Endothelial cell (in vitro differentiated cells): ENCODE data around the gene PARVB. TPM values are rescaled to one million over a fixed set of nuclear protein-coding genes. Genes with fewer than 3 reads are reported as not detected.

Experiments
- DNase-seq: peaks from one replicate; pipeline ENCODE4 v3.0.0; 2021; ENCODE audit warnings: low spot score
- H3K27ac Mint-ChIP-seq: one replicate; pipeline ENCODE4 v1.8.0; 2021; ENCODE audit warnings: mixed read lengths, inconsistent platforms; ENCODE audit not compliant: unreplicated experiment
- H3K27me3 Mint-ChIP-seq: one replicate; pipeline ENCODE4 v1.8.0; 2021; ENCODE audit warnings: mild to moderate bottlenecking, moderate library complexity, mixed read lengths, inconsistent platforms; ENCODE audit not compliant: unreplicated experiment
- H3K36me3 Mint-ChIP-seq: one replicate; pipeline ENCODE4 v1.8.0; 2021; ENCODE audit warnings: mild to moderate bottlenecking, low read depth, mixed read lengths, inconsistent platforms; ENCODE audit not compliant: unreplicated experiment
- H3K4me1 Mint-ChIP-seq: one replicate; pipeline ENCODE4 v1.8.0; 2021; ENCODE audit warnings: mild to moderate bottlenecking, mixed read lengths, inconsistent platforms; ENCODE audit not compliant: unreplicated experiment
- H3K4me3 Mint-ChIP-seq: one replicate; pipeline ENCODE4 v1.8.0; 2021; ENCODE audit warnings: mild to moderate bottlenecking, mixed read lengths, inconsistent platforms; ENCODE audit not compliant: unreplicated experiment
- H3K9me3 Mint-ChIP-seq: one replicate; pipeline ENCODE4 v1.8.0; 2021; ENCODE audit warnings: mixed read lengths, inconsistent platforms; ENCODE audit not compliant: unreplicated experiment
- total RNA-seq: library from RNA; stranded (reverse); fragmentation: NEBNext Ultra II Directional; extraction: Animal tissue kit (Norgen Biotek cat#: 25700); gene quantifications from one replicate; pipeline ENCODE4 v1.2.1, GENCODE V29; 2021; ENCODE audit not compliant: unreplicated experiment
- TF ChIP-seq, protein P1 (sequence below): fragments of 200-600 bp; sonication (generic); IDR thresholded peaks from one replicate; pipeline ENCODE4 v1.5.0; 2021; ENCODE audit warnings: antibody characterized with exemption; ENCODE audit not compliant: unreplicated experiment

PARVB gene
- total RNA-seq, 1 donor from 2014 or later = 105 TPM

DNA sequence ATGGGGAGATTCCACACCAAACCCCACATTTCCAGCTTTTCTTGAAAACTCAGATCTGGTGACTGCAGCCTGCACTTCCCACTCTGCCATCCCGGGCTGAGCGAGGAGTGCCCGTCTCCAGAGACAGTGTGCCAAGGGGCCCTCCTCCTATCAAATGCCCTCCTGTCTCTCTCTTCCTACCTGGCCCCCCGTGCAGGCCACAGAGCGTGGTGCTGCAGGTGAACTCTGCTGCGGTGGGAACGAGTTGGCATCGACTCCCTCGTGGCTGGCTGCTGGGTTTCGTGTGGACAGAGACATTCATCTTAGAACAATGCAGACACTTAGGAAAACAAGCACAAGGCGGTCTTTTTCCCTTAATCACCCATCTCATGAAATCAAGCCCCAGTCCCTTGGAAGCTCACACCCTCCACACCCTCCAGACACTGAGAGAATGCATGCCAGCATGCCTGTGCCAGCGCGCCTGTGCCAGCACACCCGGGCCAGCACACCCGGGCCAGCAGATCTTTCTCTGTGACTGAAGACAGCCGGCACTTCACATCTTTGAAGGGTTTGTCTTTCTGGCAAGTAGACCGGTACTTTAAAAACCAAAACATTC is 65.0 kb downstream of the PARVB start:
- Mint-ChIP-seq H3K4me1 (peaks cover 3% of the 10 kb centered on the region), H3K36me3 (peaks cover 8% of the 10 kb centered on the region), H3K9me3 (no peaks in the 10 kb centered on the region), H3K4me3 (no peak overlapping the region), H3K27me3 (peaks cover 2% of the 10 kb centered on the region), H3K27ac (no peak overlapping the region)
- no peak for DNase-seq
- TF ChIP-seq, protein P1, sequence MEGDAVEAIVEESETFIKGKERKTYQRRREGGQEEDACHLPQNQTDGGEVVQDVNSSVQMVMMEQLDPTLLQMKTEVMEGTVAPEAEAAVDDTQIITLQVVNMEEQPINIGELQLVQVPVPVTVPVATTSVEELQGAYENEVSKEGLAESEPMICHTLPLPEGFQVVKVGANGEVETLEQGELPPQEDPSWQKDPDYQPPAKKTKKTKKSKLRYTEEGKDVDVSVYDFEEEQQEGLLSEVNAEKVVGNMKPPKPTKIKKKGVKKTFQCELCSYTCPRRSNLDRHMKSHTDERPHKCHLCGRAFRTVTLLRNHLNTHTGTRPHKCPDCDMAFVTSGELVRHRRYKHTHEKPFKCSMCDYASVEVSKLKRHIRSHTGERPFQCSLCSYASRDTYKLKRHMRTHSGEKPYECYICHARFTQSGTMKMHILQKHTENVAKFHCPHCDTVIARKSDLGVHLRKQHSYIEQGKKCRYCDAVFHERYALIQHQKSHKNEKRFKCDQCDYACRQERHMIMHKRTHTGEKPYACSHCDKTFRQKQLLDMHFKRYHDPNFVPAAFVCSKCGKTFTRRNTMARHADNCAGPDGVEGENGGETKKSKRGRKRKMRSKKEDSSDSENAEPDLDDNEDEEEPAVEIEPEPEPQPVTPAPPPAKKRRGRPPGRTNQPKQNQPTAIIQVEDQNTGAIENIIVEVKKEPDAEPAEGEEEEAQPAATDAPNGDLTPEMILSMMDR = no peak

DNA sequence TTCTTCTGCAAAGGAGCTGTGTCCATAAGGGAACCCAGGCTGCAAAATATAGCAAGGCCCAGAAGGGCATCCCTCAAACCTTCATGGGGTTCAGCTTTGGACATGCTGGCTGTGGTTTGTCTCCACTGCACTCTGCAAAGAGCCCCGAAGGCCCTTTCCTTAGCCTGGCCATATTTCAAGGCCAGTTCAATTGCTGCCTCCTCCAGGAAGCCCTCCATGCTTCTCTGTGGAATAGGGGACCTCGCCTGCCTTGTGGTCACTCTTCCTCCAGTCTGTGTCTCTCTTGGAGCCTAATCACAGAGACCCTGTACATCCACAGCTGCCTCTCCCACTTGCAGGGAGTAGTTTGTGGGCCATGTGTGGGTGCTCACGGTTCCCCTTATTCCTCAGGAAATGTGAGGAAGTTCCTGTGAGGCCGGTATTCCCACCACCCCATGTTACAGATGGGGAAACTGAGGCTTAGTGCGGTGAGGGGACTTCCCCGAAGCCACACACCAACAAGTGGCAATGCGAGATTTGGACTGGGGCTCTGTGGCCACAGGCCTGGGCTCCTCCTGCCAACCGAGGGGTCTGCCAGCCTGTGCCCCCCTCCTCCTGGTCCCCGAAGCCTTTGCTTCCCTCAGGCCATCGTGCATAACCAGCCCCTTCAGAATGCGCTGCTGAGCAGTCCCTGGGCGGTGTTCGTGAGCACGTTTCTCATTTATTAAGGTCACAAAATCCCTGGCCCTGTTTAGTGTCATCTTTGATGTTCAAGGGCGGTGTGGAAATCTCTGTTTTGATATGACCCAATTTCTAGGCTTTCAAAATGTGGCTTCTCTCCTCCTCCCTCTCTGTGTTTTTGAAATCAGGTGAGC is 65.8 kb downstream of the PARVB start:
- peaks cover 5% of the 10 kb centered on the region for H3K36me3 Mint-ChIP-seq
- TF ChIP-seq, protein P1 = no peak
- no peak for DNase-seq
- H3K9me3 Mint-ChIP-seq = no peaks in the 10 kb centered on the region
- H3K27me3 Mint-ChIP-seq = peaks cover 2% of the 10 kb centered on the region
- no peak overlapping the region for H3K27ac Mint-ChIP-seq
- H3K4me3 Mint-ChIP-seq = no peak overlapping the region
- H3K4me1 Mint-ChIP-seq = peaks cover 3% of the 10 kb centered on the region

DNA sequence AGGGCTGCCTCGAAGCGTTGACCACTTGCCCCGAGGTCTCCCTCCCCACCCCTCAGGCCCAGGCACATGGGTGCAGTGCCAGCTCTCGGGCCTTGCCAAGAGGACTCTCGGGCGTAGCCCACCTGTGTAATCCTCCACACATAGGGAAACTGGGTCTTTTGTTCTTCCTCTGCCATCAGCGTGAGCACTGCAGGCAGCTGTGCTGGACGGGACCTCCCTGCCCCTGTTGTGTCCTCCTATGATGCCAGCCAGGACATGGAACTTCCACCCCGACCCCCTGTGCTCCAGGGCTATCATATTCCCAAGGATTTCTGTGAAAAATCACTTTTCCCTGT is 66.4 kb downstream of the PARVB start:
- DNase-seq = no peak
- H3K4me1 Mint-ChIP-seq = peaks cover 3% of the 10 kb centered on the region
- H3K4me3 Mint-ChIP-seq = no peak overlapping the region
- peaks cover 4% of the 10 kb centered on the region for H3K36me3 Mint-ChIP-seq
- H3K9me3 Mint-ChIP-seq = no peaks in the 10 kb centered on the region
- TF ChIP-seq, protein P1 = no peak
- peak overlapping the region; percentile 42 for H3K27ac Mint-ChIP-seq
- peaks cover 2% of the 10 kb centered on the region for H3K27me3 Mint-ChIP-seq

DNA sequence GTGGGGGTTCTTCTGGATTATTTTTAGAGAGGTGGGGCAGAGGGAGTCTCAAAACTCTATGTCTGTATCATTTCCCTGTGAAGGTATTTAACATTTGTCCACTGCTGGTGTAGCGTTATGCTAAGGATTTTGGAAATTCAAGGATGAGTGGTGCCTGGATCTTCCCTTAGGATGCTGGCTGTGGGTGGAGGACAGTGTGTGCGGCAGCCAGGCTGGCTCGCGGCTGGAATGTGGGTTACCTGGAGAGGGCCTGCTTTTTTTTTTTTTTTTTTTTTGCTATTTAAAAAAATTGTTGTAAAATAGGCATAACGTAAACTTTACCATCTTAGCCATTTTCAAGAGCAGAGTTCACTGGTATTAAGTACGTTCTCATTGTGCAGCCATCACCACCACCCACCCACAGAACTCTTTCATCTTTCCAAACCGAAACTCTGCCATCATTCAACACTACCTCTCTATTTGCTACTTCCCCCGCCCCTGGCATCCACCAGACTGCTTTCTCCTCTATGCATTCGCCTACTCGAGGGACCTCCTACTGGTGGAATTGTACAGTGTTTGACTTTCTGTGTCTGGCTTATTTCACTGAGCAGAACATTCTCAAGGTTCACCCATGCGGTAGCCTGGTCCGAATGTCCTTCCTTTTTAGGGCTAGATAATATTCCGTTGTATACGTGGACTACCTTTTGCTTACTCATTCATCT is 67.1 kb downstream of the PARVB start:
- H3K4me3 Mint-ChIP-seq = no peak overlapping the region
- peak; percentile 38 for DNase-seq
- H3K27me3 Mint-ChIP-seq = peaks cover 2% of the 10 kb centered on the region
- TF ChIP-seq, protein P1 = peak; percentile 39
- H3K9me3 Mint-ChIP-seq = no peaks in the 10 kb centered on the region
- peaks cover 4% of the 10 kb centered on the region for H3K36me3 Mint-ChIP-seq
- H3K4me1 Mint-ChIP-seq = peaks cover 3% of the 10 kb centered on the region
- peak overlapping the region; percentile 42 for H3K27ac Mint-ChIP-seq
